Nucleus accumbens (tissue), 56 donors: ENCODE results near the gene DPPA3.
A peak's percentile ranks its signal among the peaks of the same experiment; 100 is the strongest.
"Not testable (repeated sequence)": the region's sequence is repeated elsewhere in the genome, so short reads cannot be mapped to it uniquely, and the experiment has no call there.

ENCODE experiments used
- DNase-seq, 56 donors: peaks; one replicate each; lab custom pipeline; 2025; lab: John Stamatoyannopoulos, UW

DPPA3 gene

GRCh38 chr12:7711133-7711532 is at the start of gene DPPA3:
TSS of gene DPPA3 (plus strand) at chr12:7711433. CDS start at chr12:7711571, 138 bp downstream.
- DNase-seq = no peak

GRCh38 chr12:7661741-7662140 is 49.5 kb upstream of the DPPA3 start:
- DNase-seq = no peak

GRCh38 chr12:7666595-7666994 is 44.6 kb upstream of the DPPA3 start:
- DNase-seq = no peak

- DNase-seq = no peak
Measured at GRCh38 chr12:7667125-7667524, 44.1 kb upstream of the DPPA3 start.

DNA sequence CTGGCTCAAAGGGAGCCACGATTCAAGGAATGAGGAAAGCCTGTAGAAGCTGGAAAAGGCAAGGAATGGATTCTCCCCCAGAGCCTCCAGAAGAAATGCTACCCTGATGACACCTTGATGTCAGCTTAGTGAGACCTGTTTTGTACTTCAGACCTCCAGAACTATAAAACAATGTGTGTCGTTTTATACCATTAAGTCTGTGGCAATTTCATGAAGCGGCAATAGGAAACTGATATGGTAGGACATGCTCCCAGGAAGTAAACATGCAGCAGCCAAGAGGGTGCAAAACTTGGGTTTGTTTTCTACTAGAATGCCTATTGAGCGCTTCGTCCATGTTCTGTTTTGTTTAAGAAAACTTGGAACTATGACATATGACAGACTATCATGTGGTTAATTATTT is 43.1 kb upstream of the DPPA3 start:
- DNase-seq = no peak

- not testable (repeated sequence) for DNase-seq
Measured at GRCh38 chr12:7675455-7675854, 35.8 kb upstream of the DPPA3 start.

GRCh38 chr12:7677432-7677888 is 33.8 kb upstream of the DPPA3 start:
- not testable (repeated sequence) for DNase-seq

DNA sequence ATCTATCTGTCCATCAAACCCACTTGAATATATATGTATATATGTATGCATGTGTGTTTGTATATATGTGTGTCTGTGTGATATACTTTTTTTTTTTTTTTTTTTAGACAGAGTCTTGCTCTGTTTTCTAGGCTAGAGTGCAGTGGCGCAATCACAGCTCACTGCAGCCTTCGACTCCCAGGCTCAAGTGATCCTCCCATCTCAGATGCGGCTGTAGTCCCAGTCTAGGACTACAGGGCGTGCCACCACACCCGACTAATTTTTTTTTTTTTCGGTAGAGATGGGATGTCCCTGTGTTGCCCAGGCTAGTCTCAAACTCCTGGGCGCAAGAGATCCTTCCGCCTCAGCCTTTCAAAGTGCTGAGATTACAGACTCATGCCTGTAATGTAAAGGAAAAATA is 32.5 kb upstream of the DPPA3 start:
- DNase-seq = no peak

DNA sequence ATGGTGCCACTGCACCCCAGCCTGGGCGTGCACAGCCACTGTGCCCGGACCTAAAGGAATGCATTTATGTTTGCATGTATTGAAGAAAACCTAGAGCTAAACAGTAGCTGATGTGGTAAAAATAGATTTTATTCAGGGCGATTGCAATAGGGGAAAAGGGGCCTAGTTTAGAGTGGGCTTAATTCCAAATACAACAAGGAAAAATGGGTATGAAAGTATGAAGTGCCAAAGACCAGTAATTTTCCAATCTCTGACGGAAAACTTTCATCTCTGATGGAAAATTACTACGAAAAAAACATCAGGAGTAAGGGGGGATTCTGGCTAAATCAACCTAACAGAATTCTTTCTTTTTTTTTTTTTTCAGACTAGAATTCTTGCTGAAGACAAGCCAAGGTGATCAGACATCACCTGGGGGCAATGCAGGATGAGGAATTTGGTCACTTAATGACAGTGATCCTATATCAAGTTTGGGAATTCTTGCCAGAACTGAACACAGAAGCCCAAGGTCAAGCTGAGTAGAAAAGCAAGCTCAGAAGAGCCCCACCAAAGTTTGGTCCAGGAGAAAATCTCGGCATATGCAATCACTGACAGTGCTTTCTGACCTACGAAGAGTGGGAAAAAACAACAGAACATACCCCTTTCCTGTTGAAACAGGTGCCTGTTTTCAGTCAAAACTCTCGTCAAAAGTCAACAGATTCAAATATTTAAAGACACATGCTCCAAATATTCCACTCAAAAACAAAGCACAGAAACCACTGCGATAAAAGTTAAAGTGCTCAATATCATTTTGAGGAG is 31.8 kb upstream of the DPPA3 start:
- no peak for DNase-seq

DNA sequence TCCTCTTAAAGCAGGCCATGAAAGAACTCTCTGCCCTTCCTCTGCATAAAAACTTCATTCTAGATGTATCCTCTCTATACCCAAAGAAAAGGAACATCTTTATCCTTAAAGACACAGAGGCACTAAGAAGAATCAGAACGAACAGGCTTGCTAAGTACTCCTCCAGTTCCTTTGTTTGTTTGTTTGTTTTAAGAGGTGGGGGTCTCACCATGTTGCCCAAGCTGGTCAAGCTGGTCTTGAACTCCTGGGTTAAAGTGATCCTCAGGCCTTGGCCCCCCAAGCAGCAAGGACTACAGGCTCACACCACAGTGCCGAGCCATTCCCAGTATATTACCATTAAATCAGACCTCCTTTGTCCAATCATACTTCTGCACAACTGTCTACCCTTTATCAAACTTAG is 29.7 kb upstream of the DPPA3 start:
- DNase-seq = no peak

DNA sequence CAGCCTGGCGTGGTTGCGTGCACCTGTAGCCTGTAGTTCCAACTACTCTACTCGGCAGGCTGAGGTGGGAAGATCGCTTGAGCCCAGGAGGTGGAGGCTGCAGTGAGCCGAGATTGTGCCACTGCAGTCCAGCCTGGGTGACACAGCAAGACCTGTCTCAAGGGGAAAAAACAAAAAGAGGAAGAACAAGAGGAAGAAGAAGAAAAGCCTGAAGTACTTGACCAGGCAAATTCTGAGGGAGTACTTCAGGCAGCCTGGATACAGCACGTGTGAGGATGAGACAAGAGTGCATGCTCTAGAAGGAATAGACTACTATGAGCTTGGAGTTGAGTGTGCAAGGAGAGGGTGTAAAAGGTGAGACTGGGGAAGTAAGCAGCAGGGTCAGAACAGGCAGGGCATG is 17.4 kb upstream of the DPPA3 start:
- DNase-seq = no peak

DNA sequence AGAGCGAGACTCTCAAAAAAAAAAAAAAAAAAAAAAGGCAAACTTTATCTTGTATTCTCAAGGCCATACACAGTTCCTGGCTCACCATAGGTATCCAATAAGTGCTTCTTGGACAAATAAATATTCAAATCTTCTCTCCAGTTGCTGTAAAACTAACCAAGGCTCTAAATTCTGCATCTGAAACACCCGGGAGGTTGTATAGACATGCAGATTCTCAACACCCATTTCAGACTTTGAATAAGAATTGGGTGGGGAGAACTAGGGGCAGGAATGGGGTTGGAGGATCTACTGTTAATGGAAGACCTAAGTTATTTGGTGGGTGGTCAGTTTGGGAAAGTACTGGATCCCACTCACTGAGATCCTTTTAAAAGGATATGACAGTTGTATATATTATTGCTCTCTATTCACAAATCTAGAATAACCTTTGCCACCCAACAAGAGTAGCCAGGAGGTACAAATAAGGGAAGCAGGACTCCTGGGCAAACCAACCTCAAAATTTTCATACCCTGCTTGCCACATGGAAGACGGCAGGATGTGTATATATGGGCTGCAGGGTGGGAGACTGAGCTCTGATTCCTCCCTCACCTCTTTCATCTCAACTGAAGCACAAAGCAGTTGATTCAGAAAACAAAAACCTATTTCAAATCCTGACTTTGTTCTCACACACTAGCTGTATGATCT is 16.5 kb upstream of the DPPA3 start:
- DNase-seq = no peak

DNA sequence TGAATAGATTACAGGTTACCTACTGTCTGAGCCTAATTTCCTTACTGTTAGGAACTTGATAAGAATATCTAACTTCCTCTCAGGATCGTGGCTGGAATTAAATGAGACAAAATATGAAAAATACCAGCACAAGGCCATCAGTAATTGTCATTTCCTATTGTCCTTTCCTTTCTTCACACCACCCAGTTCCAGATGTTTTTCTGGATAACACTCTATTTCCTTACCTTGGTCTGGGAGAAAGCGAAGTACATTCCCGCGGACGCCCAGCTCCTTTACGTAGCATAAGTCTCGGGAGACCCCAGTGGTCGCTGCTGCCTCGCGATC is 16.0 kb upstream of the DPPA3 start:
- no peak for DNase-seq

DNA sequence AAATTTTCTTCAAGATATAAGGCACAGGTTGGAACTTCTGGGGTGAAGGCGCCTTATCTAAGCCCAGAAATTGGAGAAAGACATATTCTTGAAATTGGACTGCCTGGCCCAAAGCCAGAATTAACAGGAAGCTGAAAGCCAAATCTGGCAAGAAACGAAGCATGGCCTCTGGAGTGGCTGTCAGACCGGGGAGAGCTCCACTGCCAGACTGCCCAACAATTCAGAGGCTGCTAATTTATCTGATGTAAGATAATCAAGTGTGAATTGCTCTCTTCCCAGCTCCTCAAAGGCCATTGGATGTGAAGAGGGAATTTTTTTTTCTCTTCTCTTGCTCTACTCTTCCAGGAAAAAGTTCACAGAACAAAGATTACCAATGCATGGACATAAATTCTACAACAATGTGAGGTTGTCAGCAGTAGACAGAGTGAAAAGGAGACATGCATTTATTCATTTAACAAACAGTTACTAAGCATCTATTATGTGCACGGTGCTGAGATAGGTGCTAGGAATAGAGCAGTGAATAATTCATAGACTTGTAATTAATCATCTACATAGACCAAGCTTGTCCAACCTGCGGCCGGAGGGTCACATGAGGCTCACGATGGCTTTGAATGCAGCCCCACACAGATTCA is 15.6 kb upstream of the DPPA3 start, which contains the start of gene GDF3:
GDF3 (minus strand) TSS at position 210 of the 632 bp plus-strand sequence; CDS start at position 163, 47 bp downstream.
- DNase-seq = peak in 1 of 56 donors; percentile 1

DNA sequence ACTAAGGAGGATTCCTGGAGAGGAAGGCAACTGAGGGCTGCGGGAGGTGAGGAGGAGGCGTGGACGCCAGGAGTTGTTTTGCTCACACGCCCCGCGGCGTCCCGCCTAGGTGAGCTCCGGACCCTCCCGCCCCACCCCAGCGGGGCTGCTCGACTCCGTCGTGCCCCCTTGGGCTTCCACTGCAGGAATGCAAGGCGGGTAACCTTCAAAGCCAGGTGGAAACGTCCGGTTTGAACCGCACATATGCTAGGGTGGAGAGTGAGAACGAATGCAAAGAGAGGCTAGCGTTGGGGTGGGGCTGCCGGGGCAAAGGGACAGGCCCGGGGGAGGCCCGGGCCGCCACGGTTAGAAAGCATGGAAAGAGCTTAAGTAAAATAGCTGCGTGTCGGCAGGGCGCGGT is 5.4 kb upstream of the DPPA3 start:
- no peak for DNase-seq

DNA sequence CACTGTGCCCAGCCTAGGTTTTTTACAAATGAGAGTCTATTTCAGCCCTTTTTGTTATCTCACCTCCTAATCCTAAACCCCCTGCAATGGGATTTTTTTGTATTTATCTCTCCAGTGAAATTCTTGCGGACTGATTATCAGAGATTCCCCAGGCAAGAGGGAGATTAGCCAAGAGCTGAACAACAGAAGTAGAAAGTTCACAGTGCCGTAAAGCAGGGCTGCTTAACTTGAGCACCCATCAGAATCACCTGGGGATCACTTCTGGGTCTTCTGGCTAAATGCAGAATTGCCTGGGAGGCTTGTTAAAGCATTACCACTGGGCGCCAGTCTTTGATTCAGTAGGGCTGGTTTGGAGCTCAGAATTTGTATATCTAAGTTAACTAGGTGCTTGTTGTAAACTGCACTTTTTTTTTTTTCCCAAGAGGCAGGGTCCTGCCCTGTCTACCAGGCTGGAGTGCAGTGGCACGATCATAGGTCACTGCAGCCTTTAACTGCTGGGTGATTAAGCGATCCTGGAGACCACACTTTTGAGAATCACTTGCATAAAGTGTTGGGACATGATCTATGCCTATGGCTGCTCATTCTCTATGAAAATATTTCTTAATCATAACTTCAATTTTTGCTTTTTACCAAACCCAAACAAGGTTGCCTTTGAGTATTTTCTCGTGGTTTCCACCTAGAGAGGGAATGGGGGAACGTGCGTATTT is 1.1 kb upstream of the DPPA3 start:
- DNase-seq = no peak

DNA sequence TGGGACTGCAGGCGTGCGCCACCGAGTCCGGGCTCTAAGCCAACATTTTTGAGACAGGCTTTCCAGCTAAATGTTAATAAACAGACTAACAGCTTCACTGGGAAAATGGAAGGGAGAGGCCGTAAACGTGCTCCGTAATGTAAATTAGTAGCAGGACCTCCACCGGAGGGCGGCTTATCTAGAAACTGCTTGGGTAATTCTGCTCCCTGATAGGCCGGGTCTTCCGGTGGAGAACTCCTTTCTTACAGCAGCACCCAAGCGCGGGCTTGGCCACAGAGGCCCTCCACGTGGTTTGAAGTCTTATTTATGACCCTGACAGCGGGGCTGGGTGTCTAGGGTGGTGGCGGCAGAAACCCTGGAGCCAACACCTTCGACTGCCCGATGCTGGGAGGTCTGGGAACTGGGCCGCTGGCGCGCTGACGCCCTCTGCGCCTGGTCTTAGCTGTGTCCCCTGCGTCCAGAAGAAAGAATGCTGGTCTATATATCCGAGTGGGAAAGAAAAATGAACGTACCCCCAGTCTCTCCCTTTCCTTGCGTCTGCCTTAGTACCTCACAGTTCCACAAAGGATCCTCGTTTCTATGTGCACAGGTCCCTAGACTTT is 1.7 kb downstream of the DPPA3 start:
- no peak for DNase-seq

- no peak for DNase-seq
Measured at GRCh38 chr12:7716381-7716780, 5.1 kb downstream of the DPPA3 start.

DNA sequence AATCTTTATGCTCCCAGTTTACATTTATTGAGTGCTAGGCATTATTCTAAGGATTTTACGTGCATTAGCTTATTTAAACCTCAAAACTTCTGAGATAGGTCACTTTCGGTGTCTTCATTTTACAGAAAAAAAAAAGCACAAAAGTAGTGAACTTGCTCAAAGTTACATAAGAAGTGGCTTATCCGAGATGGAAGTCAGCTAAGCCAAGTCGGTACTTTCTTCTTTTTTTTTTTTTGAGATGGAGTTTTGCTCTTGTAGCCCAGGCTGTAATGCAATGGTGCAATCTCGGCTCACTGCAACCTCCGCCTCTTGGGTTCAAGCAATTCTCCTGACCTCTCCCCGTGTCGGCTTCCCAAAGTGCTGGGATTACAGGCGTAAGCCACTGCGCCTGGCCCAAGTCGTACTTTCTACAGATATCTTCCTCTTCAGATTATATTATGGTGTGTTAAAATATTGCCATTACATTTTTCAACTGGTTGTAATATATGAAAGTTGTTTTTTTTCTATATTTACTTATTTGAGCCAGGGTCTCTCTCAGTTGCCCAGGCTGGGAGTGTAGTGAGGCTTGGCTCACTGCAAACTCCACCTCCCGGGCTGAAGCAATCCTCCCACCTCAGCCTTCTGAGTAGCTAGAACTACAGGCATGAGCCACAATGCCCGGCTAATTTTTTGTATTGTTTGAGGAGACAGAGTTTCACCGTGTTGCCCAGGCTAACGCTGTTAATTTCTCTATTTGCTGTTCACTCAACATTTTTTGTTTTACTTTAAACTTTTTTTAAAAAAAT is 8.9 kb downstream of the DPPA3 start:
- no peak for DNase-seq

GRCh38 chr12:7723926-7724325 is 12.7 kb downstream of the DPPA3 start:
- no peak for DNase-seq
